H1 (cell line): Measurements from ENCODE around the gene GLTP. TPM values are rescaled to one million over a fixed set of nuclear protein-coding genes. Genes with fewer than 3 reads are reported as not detected.

Source experiments
- CTCF ChIA-PET: fragments of 300-600 bp; sonication (Branson Sonifier 250); formaldehyde crosslinking; loops from one replicate; lab custom pipeline; 2021; ENCODE audit not compliant: partially characterized antibody; lab: Charles Lee
- POLR2A ChIA-PET: fragments of 300-600 bp; sonication (Branson Sonifier 250); formaldehyde crosslinking; loops from one replicate; lab custom pipeline; 2021; ENCODE audit warnings: inconsistent platforms; ENCODE audit not compliant: partially characterized antibody; lab: Charles Lee
- DNase-seq, 2 experiments: peaks; one replicate each; pipeline versions ENCODE4 v3.0.0 to v3.0.0-alpha.2; 2010 to 2022; ENCODE audit warnings: low spot score in 2 of 2, low read depth in 1 of 2, mixed read lengths in 1 of 2
- FAIRE-seq: peaks from 2 replicates; lab custom pipeline; 2011; peaks lifted over from hg19 to GRCh38; lab: Jason Lieb, UNC
- H2AFZ ChIP-seq: 2 replicates; pipeline ENCODE4 v1.8.1; 2012; ENCODE audit warnings: low read length, inconsistent platforms
- H2AK5ac ChIP-seq: 2 replicates; pipeline ENCODE4 v1.6.1; 2013; ENCODE audit warnings: low read depth, low read length
- H2BK120ac ChIP-seq: replicated peaks from 2 replicates; pipeline ENCODE3; 2013; ENCODE audit warnings: low read depth, low read length, inconsistent platforms
- H2BK12ac ChIP-seq: 2 replicates; pipeline ENCODE4 v1.6.1; 2013; ENCODE audit warnings: low read depth, low read length
- H2BK15ac ChIP-seq: 2 replicates; pipeline ENCODE4 v1.6.1; 2013; ENCODE audit warnings: low read length
- H2BK20ac ChIP-seq: 2 replicates; pipeline ENCODE4 v1.6.1; 2013; ENCODE audit warnings: low read length
- H2BK5ac ChIP-seq: 2 replicates; pipeline ENCODE4 v1.6.1; 2013; ENCODE audit warnings: low read depth, low read length
- H3K14ac ChIP-seq: 2 replicates; pipeline ENCODE4 v1.6.1; 2013; ENCODE audit warnings: inconsistent platforms; ENCODE audit not compliant: insufficient read length
- H3K18ac ChIP-seq: 2 replicates; pipeline ENCODE4 v1.6.1; 2013; ENCODE audit warnings: low read length; ENCODE audit errors: extremely low read depth
- H3K23ac ChIP-seq: 2 replicates; pipeline ENCODE4 v1.6.1; 2013; ENCODE audit warnings: inconsistent platforms; ENCODE audit not compliant: insufficient read length
- H3K23me2 ChIP-seq: 2 replicates; pipeline ENCODE4 v1.6.1; 2013; ENCODE audit warnings: low read depth, low read length
- H3K27ac ChIP-seq: 2 replicates; pipeline ENCODE4 v1.6.1; 2011; ENCODE audit warnings: low read depth, low read length, inconsistent platforms
- H3K27me3 ChIP-seq, 4 experiments: replicated peaks in 1 of 4; 1 replicate in 1 of 4; 2 replicates in 3 of 4; pipeline versions ENCODE4 v1.6.1 to v1.8.1; 2011 to 2013; ENCODE audit warnings: low read length in 3 of 4, mild to moderate bottlenecking in 3 of 4, inconsistent platforms in 2 of 4, mixed read lengths in 2 of 4, moderate library complexity in 1 of 4; ENCODE audit not compliant: control insufficient read depth in 3 of 4, insufficient read depth in 3 of 4; ENCODE audit errors: extremely low read depth in 1 of 4
- H3K36me3 ChIP-seq, 4 experiments: 2 replicates each; pipeline versions ENCODE4 v1.6.1 to v1.8.1; 2011 to 2013; ENCODE audit warnings: mild to moderate bottlenecking in 4 of 4, low read length in 3 of 4, moderate library complexity in 2 of 4, control low read depth in 1 of 4, inconsistent platforms in 1 of 4; ENCODE audit not compliant: insufficient read depth in 4 of 4, control insufficient read depth in 2 of 4
- H3K4ac ChIP-seq: replicated peaks from 2 replicates; pipeline ENCODE3; 2013; ENCODE audit warnings: low read length, low read depth, mixed read lengths, inconsistent platforms; ENCODE audit not compliant: insufficient read length
- H3K4me1 ChIP-seq, 4 experiments: replicated peaks in 1 of 4; 1 replicate in 1 of 4; 2 replicates in 3 of 4; pipeline versions ENCODE4 v1.6.1 to v1.8.1; 2011 to 2013; ENCODE audit warnings: low read length in 3 of 4, inconsistent platforms in 2 of 4, mixed read lengths in 1 of 4; ENCODE audit not compliant: insufficient read depth in 4 of 4, control insufficient read depth in 3 of 4
- H3K4me2 ChIP-seq, 2 experiments: 2 replicates each; pipeline versions ENCODE4 v1.6.1 to v1.8.1; 2011 to 2013; ENCODE audit warnings: low read depth in 2 of 2, low read length in 2 of 2, control low read depth in 1 of 2, inconsistent platforms in 1 of 2, mild to moderate bottlenecking in 1 of 2; ENCODE audit not compliant: insufficient read depth in 1 of 2
- H3K4me3 ChIP-seq, 4 experiments: fragments of 200-600, 300-600 bp in 1 of 4; sonication (generic), shearing (Covaris generic), sonication (Bioruptor Twin) in 1 of 4; 2 replicates each; pipeline versions ENCODE4 v1.5.1 to v1.8.1; 2011 to 2016; ENCODE audit warnings: low read length in 4 of 4, low read depth in 3 of 4, control low read depth in 2 of 4, inconsistent platforms in 2 of 4, mild to moderate bottlenecking in 2 of 4, mixed read lengths in 1 of 4, moderate library complexity in 1 of 4; ENCODE audit not compliant: insufficient read depth in 2 of 4; ENCODE audit errors: extremely low read depth in 1 of 4
- H3K56ac ChIP-seq: replicated peaks from 2 replicates; pipeline ENCODE3; 2013; ENCODE audit warnings: low read depth, mild to moderate bottlenecking, mixed read lengths, low read length, inconsistent platforms; ENCODE audit not compliant: insufficient read length
- H3K79me1 ChIP-seq: 2 replicates; pipeline ENCODE4 v1.6.1; 2013; ENCODE audit warnings: low read depth, low read length, control low read depth
- H3K79me2 ChIP-seq, 2 experiments: 2 replicates each; pipeline versions ENCODE4 v1.6.1 to v1.8.1; 2012 to 2013; ENCODE audit warnings: low read length in 2 of 2, mild to moderate bottlenecking in 2 of 2, inconsistent platforms in 1 of 2; ENCODE audit not compliant: insufficient read depth in 2 of 2, control insufficient read depth in 1 of 2
- H3K9ac ChIP-seq, 4 experiments: replicated peaks in 1 of 4; 1 replicate in 1 of 4; 2 replicates in 3 of 4; pipeline versions ENCODE4 v1.6.1 to v1.8.1; 2011 to 2013; ENCODE audit warnings: low read depth in 3 of 4, low read length in 3 of 4, control low read depth in 2 of 4, mild to moderate bottlenecking in 2 of 4, moderate library complexity in 2 of 4, inconsistent platforms in 1 of 4; ENCODE audit errors: extremely low read depth in 1 of 4
- H3K9me3 ChIP-seq, 2 experiments: 2 replicates each; pipeline versions ENCODE4 v1.6.1 to v1.8.1; 2012 to 2013; ENCODE audit warnings: mild to moderate bottlenecking in 2 of 2, moderate library complexity in 2 of 2, control low read depth in 1 of 2, inconsistent platforms in 1 of 2, low read depth in 1 of 2, low read length in 1 of 2, mixed read lengths in 1 of 2; ENCODE audit not compliant: insufficient read depth in 2 of 2
- H4K20me1 ChIP-seq, 2 experiments: replicated peaks in 1 of 2; 2 replicates each; pipeline versions ENCODE3 to v1.8.1; 2011 to 2013; ENCODE audit warnings: inconsistent platforms in 2 of 2, low read length in 2 of 2, mild to moderate bottlenecking in 1 of 2; ENCODE audit not compliant: insufficient read depth in 2 of 2, control insufficient read depth in 1 of 2
- H4K5ac ChIP-seq: 2 replicates; pipeline ENCODE4 v1.6.1; 2013; ENCODE audit warnings: low read length, low read depth, mixed read lengths, inconsistent platforms; ENCODE audit not compliant: insufficient read length
- H4K8ac ChIP-seq: 2 replicates; pipeline ENCODE4 v1.8.0; 2013; ENCODE audit warnings: mild to moderate bottlenecking, moderate library complexity, low read length, inconsistent platforms; ENCODE audit not compliant: insufficient read depth; ENCODE audit errors: extremely low read depth
- H4K91ac ChIP-seq: replicated peaks from 2 replicates; pipeline ENCODE3; 2013; ENCODE audit warnings: low read length, mixed read lengths, inconsistent platforms; ENCODE audit not compliant: insufficient read length
- CBX5 ChIP-seq: fragments of 300-800, 300-1000 bp; sonication (generic); IDR thresholded peaks from 2 replicates; pipeline ENCODE4 v1.7.1; 2016; ENCODE audit warnings: antibody characterized with exemption, low read length, low read depth
- CEBPB ChIP-seq: IDR thresholded peaks from 2 replicates; pipeline ENCODE4 v1.6.1; 2012; ENCODE audit warnings: low read depth, low read length
- SAP30 ChIP-seq: fragments of 300-600 bp; sonication (generic); IDR thresholded peaks from 2 replicates; pipeline ENCODE4 v1.7.1; 2012; ENCODE audit warnings: low read length, moderate library complexity, mild to moderate bottlenecking, inconsistent platforms; ENCODE audit not compliant: insufficient read depth, insufficient replicate concordance
- SP2 ChIP-seq: IDR thresholded peaks from 2 replicates; pipeline ENCODE4 v1.6.1; 2012; ENCODE audit warnings: mild to moderate bottlenecking, low read length, inconsistent platforms
- WGBS, 2 experiments: shearing (Covaris generic) in 1 of 2; methylation state at CpG; one replicate each; pipeline versions ENCODE4 v1.1.6 to v1.1.7; 2013 to 2015; ENCODE audit warnings: low lambda C conversion rate in 2 of 2, mixed read lengths in 2 of 2, inconsistent platforms in 1 of 2, low coverage in 1 of 2, missing lambda C conversion rate in 1 of 2; ENCODE audit not compliant: insufficient replicate concordance in 2 of 2, insufficient coverage in 1 of 2, insufficient read length in 1 of 2; ENCODE audit errors: extremely low coverage in 1 of 2, missing lambda C conversion rate in 1 of 2; 5-methylcytosine and 5-hydroxymethylcytosine counted together
- polyA plus RNA-seq, 7 experiments: library from polyadenylated mRNA; depleted of rRNA in 3 of 7; stranded (reverse) in 5 of 7; unstranded in 2 of 7; fragments of >200 nt in 5 of 7; fragments of 200-250 nt in 2 of 7; gene quantifications; 1 replicate in 5 of 7; 2 replicates in 1 of 7; 4 replicates in 1 of 7; pipeline versions ENCODE4 v1.2.1 to v1.2.3, GENCODE V29; 2011 to 2013; ENCODE audit warnings: missing spikeins in 2 of 7, mixed read lengths in 2 of 7
- total RNA-seq: library from RNA; stranded (reverse); fragmentation: NEBNext Ultra II Directional; extraction: Animal tissue kit (Norgen Biotek cat#: 25700); gene quantifications from 2 replicates; pipeline ENCODE4 v1.2.1, GENCODE V29; 2021

The GLTP gene
- total and polyA plus RNA-seq, 2 of the 8 experiments (the other 6 are each of a cell fraction or from before 2014, with no cell fraction given) = 9.8 to 26.1 TPM

DNA sequence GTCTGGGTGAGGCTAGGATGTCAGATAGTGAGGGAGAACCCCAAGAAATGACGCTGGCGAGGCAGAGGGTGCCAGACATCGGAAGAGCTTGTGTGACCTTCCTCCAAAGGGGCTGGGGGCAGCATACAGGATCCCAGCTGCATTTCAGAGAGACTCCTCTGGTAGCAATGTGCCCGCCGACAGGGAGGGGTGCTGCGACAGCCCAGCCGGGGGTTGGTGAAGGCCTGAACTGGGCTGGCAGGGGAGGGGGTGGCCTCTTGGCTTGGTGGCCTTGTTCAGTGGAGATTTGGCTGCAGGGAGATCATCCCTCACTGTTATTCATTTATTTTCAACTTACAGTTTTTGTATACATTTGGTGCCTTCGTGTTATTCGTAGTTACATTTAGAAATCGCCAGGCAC, 25.0 kb upstream of the GLTP start:
- H3K79me1 ChIP-seq = no peaks in the 10 kb centered on the region
- H2BK5ac ChIP-seq = no peak overlapping the region
- DNase-seq (no peak), FAIRE-seq (no peak)
- H3K27me3 ChIP-seq = peaks cover 28 to 66% (median 55%) of the 10 kb centered on the region in 4 experiments
- POLR2A ChIA-PET = interaction anchor here (1.3 kb wide), 1 partner anchor 9 kb away, joined by 5 read pairs; no protein-coding TSS in a partner anchor
- H3K23ac ChIP-seq = no peak overlapping the region
- H3K79me2 ChIP-seq = no peaks in the 10 kb centered on the region
- H3K56ac ChIP-seq = no peak overlapping the region
- H3K4me1 ChIP-seq = peaks cover 0 to 10% (median 2%) of the 10 kb centered on the region in 4 experiments; a peak in 3 of 7 replicates
- no peak overlapping the region for H3K4me2 ChIP-seq
- WGBS, 2 experiments = 94% methylated on average over 10 of the region's 10 CpGs; no CpG with 5 or more reads in 1 of the 2 experiments
- H3K23me2 ChIP-seq = peaks cover 6% of the 10 kb centered on the region
- peaks cover 0 to 4% of the 10 kb centered on the region in 2 experiments for H4K20me1 ChIP-seq
- no peak overlapping the region for H2BK15ac ChIP-seq
- H2AK5ac ChIP-seq = no peak overlapping the region
- H3K4ac ChIP-seq = no peak overlapping the region
- H3K14ac ChIP-seq = no peak overlapping the region
- TF ChIP-seq CEBPB (no peak), CBX5 (no peak), SAP30 (no peak), SP2 (no peak)
- TF ChIP-seq, all 59 proteins: peak for 0
- CTCF ChIA-PET = interaction anchor here (0.8 to 5.5 kb wide), 6 partner anchors 9 to 51 kb away, joined by 3 to 39 read pairs (median 4); no protein-coding TSS in a partner anchor
- peaks cover 0 to 6% (median 2%) of the 10 kb centered on the region in 4 experiments; a peak in 3 of 8 replicates for H3K36me3 ChIP-seq
- H3K27ac ChIP-seq = no peak overlapping the region
- no peak overlapping the region for H3K18ac ChIP-seq
- H3K9me3 ChIP-seq = no peaks in the 10 kb centered on the region
- no peak overlapping the region for H4K91ac ChIP-seq
- H3K4me3 ChIP-seq = no peak overlapping the region
- H2BK120ac ChIP-seq = no peak overlapping the region
- H2BK20ac ChIP-seq = no peak overlapping the region
- no peak overlapping the region for H2AFZ ChIP-seq
- H4K8ac ChIP-seq = no peak overlapping the region
- H2BK12ac ChIP-seq = no peak overlapping the region
- no peak overlapping the region for H4K5ac ChIP-seq
- H3K9ac ChIP-seq = no peak overlapping the region
